Right lobe of liver (tissue), 4 donors: Measurements from ENCODE around the gene FGD4.

ENCODE experiments used
- CTCF ChIP-seq, 4 donors: fragments of 200-600 bp in 3 of 4; fragments of 450-650 bp in 1 of 4; IDR thresholded peaks; one replicate each; pipeline versions ENCODE4 v1.5.1 to v1.8.0; 2016 to 2022; ENCODE audit warnings: antibody characterized with exemption in 4 of 4, mild to moderate bottlenecking in 2 of 4
- POLR2A ChIP-seq: fragments of 450-650 bp; IDR thresholded peaks from one replicate; pipeline ENCODE4 v1.6.1; 2017; ENCODE audit warnings: antibody characterized with exemption, mild to moderate bottlenecking
- donor health status: DM: no; HTN: no; CAD: no.
- donor health status: DM: no; HTN: no; CAD: no.
- donor health status: DM: no; HTN: yes; CAD: no.

- TF ChIP-seq CTCF (IDR thresholded peaks at IDR 0.05) (no peak), POLR2A (no peak)
Observed at GRCh38 chr12:32574585-32574984, 175.2 kb downstream of the FGD4 start.
